Caco-2 (cell line): ENCODE results near the gene GALK2. TPM values are rescaled to one million over a fixed set of nuclear protein-coding genes. Genes with fewer than 3 reads are reported as not detected.

ENCODE experiments used
- BruUV-seq: library from RNA; stranded (reverse); fragments of 400-500 nt; replicated peaks from 2 replicates; lab custom pipeline; 2021; lab: Mats Ljungman, UMichigan
- CTCF ChIA-PET: fragments of 300-600 bp; sonication (Branson Sonifier 250); formaldehyde crosslinking; loops from one replicate; lab custom pipeline; 2022; ENCODE audit warnings: antibody characterized with exemption; lab: Charles Lee
- POLR2A ChIA-PET: fragments of 300-600 bp; sonication (Branson Sonifier 250); formaldehyde crosslinking; loops from one replicate; lab custom pipeline; 2022; ENCODE audit warnings: antibody characterized with exemption; lab: Charles Lee
- DNase-seq, 2 experiments: peaks; one replicate each; pipeline versions ENCODE4 v3.0.0 to v3.0.0-alpha.2; 2020 to 2022
- H3K27me3 ChIP-seq: replicated peaks from 2 replicates; pipeline ENCODE4 v1.6.0; 2011; ENCODE audit warnings: low read length; ENCODE audit not compliant: control insufficient read depth, insufficient read depth
- H3K36me3 ChIP-seq: 2 replicates; pipeline ENCODE4 v1.5.1; 2011; ENCODE audit warnings: low read length; ENCODE audit not compliant: control insufficient read depth, insufficient read depth
- H3K4me1 ChIP-seq: fragments of 250-450 bp; sonication (Bioruptor Pico); 2 replicates; pipeline ENCODE4 v1.5.1; 2020; ENCODE audit warnings: mild to moderate bottlenecking
- H3K4me3 ChIP-seq: 2 replicates; pipeline ENCODE4 v1.5.1; 2011; ENCODE audit warnings: low read depth, mild to moderate bottlenecking, control low read depth, low read length
- H3K9me3 ChIP-seq: fragments of 250-450 bp; sonication (Bioruptor Pico); 2 replicates; pipeline ENCODE4 v1.5.1; 2020; ENCODE audit warnings: mild to moderate bottlenecking, moderate library complexity
- H3K27ac Mint-ChIP-seq: one replicate; pipeline ENCODE4 v1.8.0; 2022; ENCODE audit warnings: mixed read lengths; ENCODE audit not compliant: unreplicated experiment
- H3K27me3 Mint-ChIP-seq: one replicate; pipeline ENCODE4 v1.8.0; 2022; ENCODE audit warnings: mixed read lengths; ENCODE audit not compliant: insufficient read depth, unreplicated experiment
- H3K36me3 Mint-ChIP-seq: one replicate; pipeline ENCODE4 v1.8.0; 2022; ENCODE audit warnings: mild to moderate bottlenecking, mixed read lengths; ENCODE audit not compliant: insufficient read depth, unreplicated experiment
- H3K4me1 Mint-ChIP-seq: one replicate; pipeline ENCODE4 v1.8.0; 2022; ENCODE audit warnings: low read depth, mixed read lengths; ENCODE audit not compliant: unreplicated experiment
- H3K4me3 Mint-ChIP-seq: one replicate; pipeline ENCODE4 v1.8.0; 2022; ENCODE audit warnings: mild to moderate bottlenecking, moderate library complexity, mixed read lengths; ENCODE audit not compliant: unreplicated experiment
- H3K9me3 Mint-ChIP-seq: one replicate; pipeline ENCODE4 v1.8.0; 2022; ENCODE audit warnings: mixed read lengths; ENCODE audit not compliant: unreplicated experiment
- intact Hi-C: fragments of 100-400 bp; cut with micrococcal nuclease; formaldehyde crosslinking; loops from one replicate; pipeline ENCODE4 v1.10.0; 2022; ENCODE audit not compliant: unreplicated experiment
- total RNA-seq: library from RNA; stranded (reverse); gene quantifications from 2 replicates; pipeline ENCODE4 v1.2.3, GENCODE V29; 2022
- TF ChIP-seq, protein P1 (sequence below), 2 experiments: fragments of 200-600 bp in 1 of 2; IDR thresholded peaks; 1 replicate in 1 of 2; 2 replicates in 1 of 2; pipeline versions ENCODE4 v1.5.1 to v1.8.0; 2011 to 2022; ENCODE audit warnings: antibody characterized with exemption in 1 of 2, control low read depth in 1 of 2, inconsistent platforms in 1 of 2, low read depth in 1 of 2, low read length in 1 of 2, mild to moderate bottlenecking in 1 of 2, moderate library complexity in 1 of 2; ENCODE audit not compliant: insufficient read depth in 1 of 2, severe bottlenecking in 1 of 2, unreplicated experiment in 1 of 2

GALK2 gene
- total RNA-seq, 1 experiment from 2014 or later = 25.5 TPM

DNA sequence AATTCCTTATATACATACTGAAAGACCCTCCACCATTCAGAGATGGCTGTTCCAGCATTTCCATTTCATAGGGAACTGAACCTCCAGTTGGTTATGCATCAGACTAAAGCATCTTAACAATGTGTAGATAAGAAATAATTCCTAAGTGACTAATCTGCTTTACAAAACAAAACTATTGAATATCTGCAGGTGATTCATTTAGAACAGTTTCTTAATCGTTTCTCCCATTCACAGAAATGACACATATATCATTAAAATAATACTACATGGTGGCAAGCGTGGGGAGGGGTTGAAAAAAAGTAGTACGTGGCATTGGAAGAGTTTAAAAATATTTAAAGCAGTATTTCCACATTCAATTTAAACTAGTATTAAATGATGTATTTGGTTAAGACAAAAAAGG is 34.1 kb upstream of the GALK2 start:
- Histone ChIP-seq H3K4me1 (no peaks in the 10 kb centered on the region; the same call in 1 of the 2 replicates), H3K36me3 (no peaks in the 10 kb centered on the region; the same call in none of the 2 replicates), H3K27me3 (no peaks in the 10 kb centered on the region), H3K9me3 (no peaks in the 10 kb centered on the region), H3K4me3 (no peak overlapping the region)
- Mint-ChIP-seq H3K9me3 (no peaks in the 10 kb centered on the region), H3K4me1 (no peaks in the 10 kb centered on the region), H3K27ac (no peak overlapping the region), H3K27me3 (no peaks in the 10 kb centered on the region), H3K36me3 (peaks cover 70% of the 10 kb centered on the region), H3K4me3 (no peak overlapping the region)
- ChIA-PET POLR2A (no interaction called here), CTCF (no interaction called here)
- TF ChIP-seq, protein P1, sequence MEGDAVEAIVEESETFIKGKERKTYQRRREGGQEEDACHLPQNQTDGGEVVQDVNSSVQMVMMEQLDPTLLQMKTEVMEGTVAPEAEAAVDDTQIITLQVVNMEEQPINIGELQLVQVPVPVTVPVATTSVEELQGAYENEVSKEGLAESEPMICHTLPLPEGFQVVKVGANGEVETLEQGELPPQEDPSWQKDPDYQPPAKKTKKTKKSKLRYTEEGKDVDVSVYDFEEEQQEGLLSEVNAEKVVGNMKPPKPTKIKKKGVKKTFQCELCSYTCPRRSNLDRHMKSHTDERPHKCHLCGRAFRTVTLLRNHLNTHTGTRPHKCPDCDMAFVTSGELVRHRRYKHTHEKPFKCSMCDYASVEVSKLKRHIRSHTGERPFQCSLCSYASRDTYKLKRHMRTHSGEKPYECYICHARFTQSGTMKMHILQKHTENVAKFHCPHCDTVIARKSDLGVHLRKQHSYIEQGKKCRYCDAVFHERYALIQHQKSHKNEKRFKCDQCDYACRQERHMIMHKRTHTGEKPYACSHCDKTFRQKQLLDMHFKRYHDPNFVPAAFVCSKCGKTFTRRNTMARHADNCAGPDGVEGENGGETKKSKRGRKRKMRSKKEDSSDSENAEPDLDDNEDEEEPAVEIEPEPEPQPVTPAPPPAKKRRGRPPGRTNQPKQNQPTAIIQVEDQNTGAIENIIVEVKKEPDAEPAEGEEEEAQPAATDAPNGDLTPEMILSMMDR (IDR thresholded peaks at IDR 0.05; ENCODE audit: insufficient read depth in 1 of 2, low read depth in 1 of 2, low read length in 1 of 2, severe bottlenecking in 1 of 2, unreplicated experiment in 1 of 2) = no peak
- intact Hi-C loops = no loop called here
- no peak for DNase-seq
- no TSS peak for BruUV-seq

DNA sequence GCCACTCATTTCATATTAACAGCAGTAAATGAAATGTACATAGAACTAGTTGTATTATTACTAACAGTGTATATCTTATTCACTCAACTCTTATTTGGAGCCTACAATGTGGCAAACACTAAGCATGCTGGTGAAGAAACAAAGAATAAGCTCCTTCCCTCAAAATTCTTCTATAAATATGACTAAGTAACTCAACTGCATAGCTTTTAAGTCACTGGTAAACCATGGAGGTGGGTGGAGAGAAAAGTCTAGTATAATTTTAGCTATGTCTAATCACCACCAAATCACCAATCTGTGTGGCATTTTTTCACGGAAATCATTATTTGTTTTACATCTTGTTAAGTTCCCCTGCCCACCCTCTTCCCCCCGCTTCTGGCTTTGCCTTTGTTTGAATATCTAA is 32.2 kb upstream of the GALK2 start:
- ChIA-PET POLR2A (no interaction called here), CTCF (no interaction called here)
- no peaks in the 10 kb centered on the region for H3K9me3 Mint-ChIP-seq
- no peak overlapping the region for H3K4me3 ChIP-seq
- H3K4me1 Mint-ChIP-seq = no peaks in the 10 kb centered on the region
- H3K27me3 ChIP-seq = no peaks in the 10 kb centered on the region
- no peak overlapping the region for H3K4me3 Mint-ChIP-seq
- intact Hi-C loops = no loop called here
- TF ChIP-seq, protein P1 (IDR thresholded peaks at IDR 0.05; ENCODE audit: insufficient read depth in 1 of 2, low read depth in 1 of 2, low read length in 1 of 2, severe bottlenecking in 1 of 2, unreplicated experiment in 1 of 2) = no peak
- no TSS peak for BruUV-seq
- H3K9me3 ChIP-seq = no peaks in the 10 kb centered on the region
- no peaks in the 10 kb centered on the region; the same call in 1 of the 2 replicates for H3K36me3 ChIP-seq
- peaks cover 73% of the 10 kb centered on the region for H3K36me3 Mint-ChIP-seq
- H3K4me1 ChIP-seq = no peaks in the 10 kb centered on the region; the same call in 1 of the 2 replicates
- no peak for DNase-seq
- no peak overlapping the region for H3K27ac Mint-ChIP-seq
- H3K27me3 Mint-ChIP-seq = no peaks in the 10 kb centered on the region

DNA sequence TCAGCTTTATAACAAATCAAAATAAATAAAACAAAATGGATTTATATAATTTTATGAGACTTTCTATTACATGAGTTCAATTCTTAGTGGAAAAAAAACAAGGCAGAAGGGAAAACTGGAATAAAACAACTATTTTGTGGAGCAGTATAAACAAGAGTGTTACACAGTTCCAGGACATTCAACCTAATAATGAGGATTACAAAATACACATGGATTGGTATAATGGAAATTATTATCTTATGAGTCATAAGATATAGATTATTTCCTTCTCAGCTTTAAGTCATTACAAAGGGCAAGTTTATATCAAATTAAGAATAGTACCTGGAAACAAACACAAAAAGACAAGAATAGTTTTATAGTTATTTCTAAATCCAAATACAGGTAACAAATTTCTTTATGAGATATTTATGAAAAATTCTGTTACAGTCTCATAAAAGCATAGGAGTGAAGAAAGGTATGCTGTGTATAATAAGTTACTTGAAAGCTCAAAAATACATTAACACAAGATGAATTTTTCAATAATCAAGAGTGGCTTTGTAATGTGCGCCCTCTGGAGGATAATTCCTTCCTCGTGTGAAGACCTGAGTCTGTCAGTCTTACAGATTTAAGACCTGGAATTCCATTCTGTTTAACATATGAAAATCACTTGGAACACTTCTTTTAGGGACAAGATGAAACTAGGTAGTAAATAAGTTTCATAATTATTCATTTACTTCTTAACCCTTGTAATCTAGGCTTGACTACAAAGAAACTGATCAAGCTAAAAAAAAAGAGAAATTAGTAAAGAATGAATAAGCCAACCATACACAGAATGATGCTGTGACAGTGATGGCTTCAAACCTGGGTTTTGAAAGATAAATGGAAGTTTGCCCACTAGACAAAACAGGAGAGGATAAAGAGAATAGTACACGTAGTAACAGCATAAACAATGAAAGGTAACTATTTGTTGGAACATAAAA is 24.1 kb upstream of the GALK2 start:
- H3K4me1 Mint-ChIP-seq = peaks cover 8% of the 10 kb centered on the region
- Histone ChIP-seq H3K36me3 (no peaks in the 10 kb centered on the region), H3K27me3 (no peaks in the 10 kb centered on the region), H3K9me3 (no peaks in the 10 kb centered on the region), H3K4me1 (no peaks in the 10 kb centered on the region), H3K4me3 (no peak overlapping the region)
- H3K9me3 Mint-ChIP-seq = no peaks in the 10 kb centered on the region
- POLR2A ChIA-PET = no interaction called here
- no peaks in the 10 kb centered on the region for H3K27me3 Mint-ChIP-seq
- CTCF ChIA-PET = interaction anchor here (0.6 to 1.8 kb wide), 6 partner anchors 10 to 170 kb away, joined by 3 to 7 read pairs (median 4); partner anchors contain the start of genes COPS2 and SECISBP2L
- BruUV-seq = no TSS peak
- intact Hi-C loops = loop anchor here (1.0 to 10.0 kb wide), 3 partner anchors 100 to 999 kb away; partner anchors contain the start of gene SECISBP2L
- peaks cover 33% of the 10 kb centered on the region for H3K36me3 Mint-ChIP-seq
- H3K27ac Mint-ChIP-seq = no peak overlapping the region
- no peak overlapping the region for H3K4me3 Mint-ChIP-seq
- DNase-seq = peak; percentile 37 to 54
- TF ChIP-seq, protein P1 (IDR thresholded peaks at IDR 0.05; ENCODE audit: insufficient read depth in 1 of 2, low read depth in 1 of 2, low read length in 1 of 2, severe bottlenecking in 1 of 2, unreplicated experiment in 1 of 2) = peak; percentile 68 to 71
